HG03571 (cell line): Measurements from ENCODE around the gene EIPR1.

Experiments
- ATAC-seq: cut with Tn5 transposase; IDR thresholded peaks from one replicate; pipeline ENCODE4 v1.9.1; 2021; ENCODE audit not compliant: unreplicated experiment

EIPR1 gene

DNA sequence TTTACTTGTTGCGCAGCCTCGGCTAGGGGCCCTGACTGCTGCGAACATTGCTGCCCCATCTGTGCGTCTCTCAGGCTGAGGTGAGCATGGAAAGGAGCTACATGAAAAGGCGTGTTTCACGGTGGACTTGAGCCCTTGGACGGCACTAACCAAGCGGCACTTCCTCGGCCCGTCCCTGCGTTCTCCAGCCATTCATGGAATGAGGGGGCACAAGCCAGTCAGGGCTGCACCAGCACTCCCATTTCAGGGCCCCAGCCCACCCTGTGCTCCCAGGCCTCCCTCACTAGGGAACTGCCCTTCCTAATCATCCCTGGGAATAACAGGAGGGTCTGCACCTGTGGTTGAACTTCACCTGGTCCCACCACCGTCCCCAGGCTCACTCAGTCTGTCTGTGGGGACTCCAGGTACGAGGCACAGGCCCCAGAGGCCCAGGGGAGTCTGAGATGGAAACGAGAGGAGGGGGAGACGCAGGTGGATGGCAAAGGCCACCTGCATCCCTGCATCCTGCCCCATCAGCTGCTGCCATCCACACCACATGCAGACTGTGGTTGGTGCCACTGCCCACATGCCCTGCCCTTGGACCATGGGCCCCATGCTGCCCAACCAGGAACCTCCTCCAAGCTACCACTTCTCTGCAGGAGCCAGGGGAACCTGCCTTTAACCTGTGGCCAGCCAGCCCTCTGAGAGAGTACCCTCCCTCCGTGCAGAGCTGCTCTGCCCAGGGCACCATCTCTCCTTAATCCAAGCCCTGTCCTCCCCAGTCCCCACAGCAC, 99.7 kb downstream of the EIPR1 start:
- ATAC-seq = no peak

DNA sequence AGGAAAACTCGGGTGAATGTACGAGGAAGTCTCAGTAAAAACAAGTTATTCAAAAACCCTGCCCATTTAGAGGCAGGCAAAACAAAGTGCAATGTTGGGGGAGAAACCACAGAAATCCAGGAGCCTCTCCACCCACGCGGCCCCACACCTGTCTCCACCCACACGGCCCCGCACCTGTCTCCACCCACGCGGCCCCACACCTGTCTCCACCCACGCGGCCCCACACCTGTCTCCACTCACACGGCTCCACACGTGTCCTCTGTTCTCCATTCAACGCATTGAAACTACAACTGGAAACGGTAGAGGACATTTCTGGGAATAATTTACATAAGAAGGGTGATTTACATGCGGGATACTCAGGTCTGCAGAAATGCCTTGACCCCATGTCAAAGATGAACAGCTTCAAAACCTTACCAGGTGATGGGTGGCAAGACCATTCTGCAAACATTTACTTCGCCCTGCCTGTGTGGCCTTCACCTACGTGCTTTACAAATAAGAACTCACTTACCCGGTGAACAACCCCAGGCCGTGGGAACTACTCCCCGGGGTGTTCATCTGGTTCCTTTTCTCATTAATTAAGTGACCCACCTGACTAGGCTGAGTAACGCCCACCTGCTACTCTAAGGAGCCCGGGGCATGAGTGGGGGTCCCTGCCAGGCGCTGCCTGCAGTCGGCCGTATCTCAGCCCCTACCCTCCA, 100.4 kb downstream of the EIPR1 start:
- ATAC-seq = no peak

DNA sequence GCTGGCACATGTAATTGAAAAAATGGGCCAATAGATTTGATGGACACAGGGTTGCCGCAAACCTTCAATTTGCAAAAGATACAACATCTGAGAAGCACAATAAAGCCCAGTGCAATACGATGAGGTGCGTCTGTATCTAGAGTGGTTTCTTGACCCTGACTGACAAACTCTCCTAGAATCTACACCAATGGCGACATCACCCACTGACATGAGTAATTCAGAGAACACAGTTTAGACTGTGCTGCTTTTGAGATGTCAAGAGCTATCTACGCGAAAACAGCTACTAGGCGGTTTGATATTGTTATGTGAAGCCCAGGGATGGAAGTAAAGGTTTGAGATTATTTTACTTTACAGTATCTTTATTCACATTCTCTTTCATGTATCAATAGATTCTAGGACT, 104.9 kb downstream of the EIPR1 start:
- ATAC-seq = no peak

DNA sequence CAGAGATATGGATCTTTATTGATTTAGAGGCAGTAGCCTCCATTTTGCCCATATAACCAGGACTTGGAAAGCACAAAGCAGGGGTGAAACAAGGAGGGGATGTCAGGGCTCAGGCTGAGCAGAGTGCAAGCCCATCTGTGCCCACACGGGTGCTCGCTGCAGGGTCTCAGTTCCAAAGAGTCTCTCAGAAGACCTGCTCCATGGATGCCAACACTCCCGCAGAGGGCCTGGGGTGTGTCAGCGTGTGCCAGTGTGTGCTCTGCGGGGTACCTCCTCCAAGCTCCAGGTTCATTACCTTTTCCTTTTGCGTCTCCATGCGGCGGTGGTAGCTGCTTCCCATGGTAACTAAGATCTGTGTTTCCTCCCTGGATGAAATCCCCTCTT, 107.5 kb downstream of the EIPR1 start:
- no peak for ATAC-seq

DNA sequence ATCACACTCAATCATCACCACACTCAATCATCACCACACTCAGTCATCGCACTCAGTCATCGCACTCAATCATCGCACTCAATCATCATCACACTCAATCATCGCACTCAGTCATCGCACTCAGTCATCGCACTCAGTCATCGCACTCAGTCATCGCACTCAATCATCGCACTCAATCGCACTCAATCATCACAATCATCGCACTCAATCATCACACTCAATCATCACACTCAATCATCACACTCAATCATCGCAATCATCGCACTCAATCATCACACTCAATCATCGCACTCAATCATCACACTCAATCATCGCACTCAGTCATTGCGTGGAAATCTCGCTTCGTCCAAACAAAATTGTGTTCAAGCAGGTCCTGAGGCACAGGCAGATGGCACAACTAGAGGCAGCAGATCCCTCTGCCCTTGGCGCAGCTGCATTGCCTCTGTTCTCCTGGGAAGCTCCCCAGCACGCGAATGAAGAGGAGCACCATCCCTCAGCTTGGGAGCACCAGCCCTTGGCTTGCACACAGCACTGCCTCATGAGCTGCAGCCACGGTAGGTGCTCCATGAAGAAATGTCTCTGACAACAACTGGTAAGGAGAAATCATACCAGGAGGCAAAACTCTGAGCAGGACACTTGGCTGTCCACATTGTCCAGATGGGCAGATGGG, 108.1 kb downstream of the EIPR1 start:
- ATAC-seq = no peak

DNA sequence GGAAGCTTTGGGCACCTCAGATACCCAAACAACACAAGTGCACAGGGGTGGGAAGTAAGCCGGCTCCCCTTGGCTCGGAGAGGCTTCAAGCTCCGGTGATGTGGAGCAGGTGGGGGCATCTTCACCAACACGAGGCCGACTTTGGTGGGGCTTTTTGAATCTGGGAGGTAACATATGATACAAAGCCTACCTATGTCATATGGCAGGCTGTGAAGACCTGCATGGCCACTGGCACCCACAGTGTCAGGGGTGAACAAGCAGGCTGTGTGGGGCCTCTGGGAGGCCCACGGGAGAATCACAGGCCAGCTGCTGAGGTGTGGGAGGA, 109.0 kb downstream of the EIPR1 start:
- ATAC-seq = no peak

DNA sequence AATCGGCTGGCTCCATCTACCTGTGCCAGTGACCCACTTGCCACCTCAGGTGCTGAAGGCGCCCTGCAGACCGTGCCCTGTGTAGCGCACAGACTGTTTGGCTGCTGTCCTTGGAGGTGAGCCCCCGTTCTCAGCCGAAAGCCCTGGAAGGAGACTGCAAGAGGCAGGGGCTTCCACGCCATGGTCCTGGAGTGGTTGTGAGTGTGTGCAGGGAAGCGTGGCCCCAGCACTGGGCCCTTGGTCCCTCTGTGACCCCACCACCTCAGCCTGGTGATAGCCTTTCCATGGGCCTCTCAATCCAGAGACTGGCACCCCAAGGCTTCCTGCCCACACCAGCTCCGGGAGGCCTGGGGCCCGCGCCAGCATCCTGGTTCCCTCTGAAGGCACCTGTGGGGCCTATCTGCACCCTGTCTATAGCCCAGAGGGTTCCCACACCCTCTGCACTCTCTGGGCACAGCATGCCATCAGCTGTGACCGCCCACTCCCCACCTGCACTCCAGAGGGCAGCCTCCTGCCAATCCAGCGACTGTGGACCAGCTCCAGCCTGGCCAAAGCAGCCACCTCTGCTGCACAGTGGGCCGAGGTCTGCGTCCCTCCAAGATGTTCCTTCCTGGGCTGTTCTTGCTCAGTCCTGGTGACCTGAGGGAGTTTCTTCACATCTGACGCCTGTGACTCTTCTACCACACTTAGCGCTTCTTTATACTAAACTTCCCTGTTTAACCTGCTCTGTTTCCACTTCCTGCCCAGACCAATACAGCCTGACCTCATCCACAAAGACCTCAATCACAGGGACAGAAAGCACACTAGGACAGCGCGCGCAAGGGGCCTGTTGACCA, 109.5 kb downstream of the EIPR1 start:
- ATAC-seq = no peak

DNA sequence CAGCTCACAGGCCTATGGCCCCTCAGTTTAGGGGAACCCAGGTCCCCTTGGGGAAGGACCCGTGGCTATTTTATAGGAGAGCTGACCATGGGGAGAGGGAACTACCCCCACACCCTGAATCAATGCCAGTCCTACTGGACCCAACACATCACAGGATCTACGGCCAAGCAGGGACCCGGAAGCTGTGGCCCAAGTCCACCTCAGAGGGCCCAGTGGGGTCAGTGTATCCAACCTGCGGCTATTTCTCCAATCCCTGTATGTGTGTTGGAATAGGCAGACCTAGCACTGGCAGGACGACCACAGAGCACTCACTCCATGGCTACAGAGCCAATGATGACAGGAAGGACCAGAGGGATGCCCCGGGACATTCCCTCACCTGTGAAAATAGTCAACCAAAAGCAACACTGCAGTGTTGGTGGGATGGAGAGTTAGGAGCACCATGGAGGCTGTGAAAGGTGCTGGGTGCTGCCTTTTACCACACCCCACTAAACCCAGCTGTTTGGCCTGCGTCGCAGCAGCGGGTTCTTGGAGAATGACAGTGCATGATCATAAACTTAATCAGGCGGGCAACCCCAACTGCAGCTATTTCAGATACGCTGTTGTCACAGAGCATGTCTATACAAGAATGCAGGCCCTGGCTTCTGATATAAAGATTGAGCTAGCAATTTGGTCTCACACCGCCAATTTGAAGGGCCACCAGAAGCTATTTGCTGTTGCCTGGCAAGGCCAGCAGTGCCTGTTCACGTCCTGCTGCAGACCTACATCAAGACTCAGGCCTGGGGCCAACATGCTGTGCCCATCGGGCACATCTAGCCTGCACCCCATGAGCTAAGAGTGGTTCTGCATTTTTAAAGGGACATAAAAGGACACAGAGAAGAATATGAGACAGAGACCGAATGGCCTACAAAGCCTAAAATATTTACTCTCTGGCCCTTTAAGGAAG, 110.4 kb downstream of the EIPR1 start:
- ATAC-seq = no peak

DNA sequence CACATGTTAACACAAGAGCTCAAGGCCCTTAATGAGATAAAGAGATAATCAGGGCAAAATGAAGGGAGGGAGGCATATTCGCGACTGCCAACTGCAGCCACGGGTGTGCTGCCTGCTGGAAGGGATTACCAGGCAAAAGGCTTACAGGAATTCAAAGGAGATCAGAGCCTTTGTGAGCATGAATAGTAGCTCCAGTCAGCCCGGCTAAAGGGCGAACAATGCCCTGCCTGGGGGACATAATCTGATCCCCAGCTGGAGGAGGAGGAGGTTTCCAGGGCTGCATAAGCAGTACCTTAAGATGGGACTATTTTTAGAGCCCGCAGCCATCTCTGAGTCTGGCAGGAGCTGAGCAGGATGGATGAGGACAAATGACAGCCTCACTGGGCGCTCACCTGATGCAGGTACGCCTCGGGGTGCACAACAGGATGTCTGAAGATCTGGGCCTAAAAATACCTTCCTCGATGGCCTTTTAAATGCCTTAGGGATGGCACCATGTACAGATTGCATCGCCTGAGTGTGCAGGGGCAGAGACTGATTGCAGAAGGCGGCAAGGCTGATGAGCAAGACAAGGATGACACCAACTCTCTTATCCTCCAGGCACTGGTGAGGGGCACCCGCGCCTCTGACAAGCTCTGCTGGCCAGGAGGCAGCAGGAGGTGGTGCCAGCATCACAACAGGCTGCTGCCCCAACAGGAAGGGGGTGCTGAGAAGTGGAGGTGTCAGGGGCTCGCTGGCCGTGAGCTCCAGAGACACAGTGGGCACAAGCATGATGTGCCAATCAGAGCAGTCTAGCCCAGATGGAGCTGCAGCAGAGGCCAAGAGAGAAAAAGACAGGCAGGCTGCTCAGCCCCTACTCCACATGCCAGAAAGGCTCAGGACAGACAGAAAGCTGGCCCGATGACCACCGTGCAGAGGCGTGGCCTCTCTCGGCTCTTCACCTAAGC, 111.4 kb downstream of the EIPR1 start:
- no peak for ATAC-seq

DNA sequence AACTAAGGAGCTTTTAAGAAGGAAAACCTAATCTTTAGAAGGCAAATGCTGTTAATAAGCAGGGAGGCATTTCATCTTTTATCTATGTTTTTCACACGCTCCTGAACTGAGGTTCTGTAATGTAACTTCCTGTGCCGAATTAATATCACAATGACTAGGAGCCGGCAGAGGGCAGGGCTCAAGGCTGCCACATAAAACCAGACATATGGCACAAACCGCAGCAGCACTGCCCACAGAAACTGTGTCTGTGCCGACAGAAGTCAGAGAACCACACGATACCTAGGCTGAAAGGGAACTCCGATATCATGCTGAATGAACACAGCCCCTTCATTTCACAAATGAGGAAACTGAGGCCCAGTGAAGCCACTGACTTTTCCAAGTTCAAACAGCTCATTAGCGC, 112.1 kb downstream of the EIPR1 start:
- ATAC-seq = no peak

DNA sequence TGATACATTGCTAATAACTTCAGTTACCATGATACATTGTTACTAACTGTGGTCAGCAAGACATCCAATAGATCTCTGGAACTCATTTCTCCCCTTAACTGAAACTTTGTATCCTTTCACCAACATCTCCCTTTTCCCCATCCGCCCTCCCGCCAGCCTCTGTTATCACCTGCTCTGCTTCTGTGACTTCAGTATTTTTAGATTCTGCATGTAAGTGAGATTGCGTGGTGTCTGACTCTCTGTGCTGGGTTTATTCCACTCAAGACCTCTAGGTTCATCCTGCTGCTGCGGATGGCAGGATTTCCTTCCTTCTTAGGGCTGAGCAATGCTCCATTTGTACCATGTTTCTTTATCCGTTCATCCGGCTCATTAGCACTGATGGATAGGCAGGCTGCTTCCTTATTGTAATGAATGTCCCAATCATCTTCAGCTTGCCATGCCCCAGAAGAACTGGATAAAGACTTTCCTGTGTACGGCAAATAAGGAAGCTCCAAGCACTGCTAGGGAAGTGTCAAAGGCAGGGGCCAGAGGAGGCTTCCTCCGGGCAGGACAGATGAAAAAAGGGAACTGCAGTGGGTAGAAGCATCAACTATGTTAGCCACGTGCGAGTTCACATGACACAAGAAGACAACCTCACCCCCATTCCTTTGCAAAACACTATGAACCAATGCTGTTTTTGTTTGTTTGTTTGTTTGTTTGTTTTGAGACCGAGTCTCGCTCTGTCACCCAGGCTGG, 113.4 kb downstream of the EIPR1 start:
- ATAC-seq = no peak

DNA sequence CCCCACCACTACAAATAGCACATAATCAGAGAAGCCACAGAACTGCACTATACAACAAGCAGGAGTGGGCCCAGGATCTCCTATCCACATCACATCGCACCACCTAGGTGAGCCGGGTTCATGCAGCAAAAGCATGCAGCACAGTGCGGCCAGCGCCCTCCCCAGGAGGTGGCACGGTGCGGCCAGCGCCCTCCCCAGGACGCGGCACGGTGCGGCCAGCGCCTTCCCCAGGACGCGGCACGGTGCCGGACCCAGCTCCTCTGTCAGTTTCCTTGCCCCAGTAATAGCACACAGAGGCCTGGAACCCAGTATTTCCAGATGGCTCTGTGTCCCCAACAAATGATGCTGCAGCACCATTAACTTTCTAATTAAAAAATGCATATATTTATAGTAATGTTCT, 114.1 kb downstream of the EIPR1 start:
- ATAC-seq = no peak

DNA sequence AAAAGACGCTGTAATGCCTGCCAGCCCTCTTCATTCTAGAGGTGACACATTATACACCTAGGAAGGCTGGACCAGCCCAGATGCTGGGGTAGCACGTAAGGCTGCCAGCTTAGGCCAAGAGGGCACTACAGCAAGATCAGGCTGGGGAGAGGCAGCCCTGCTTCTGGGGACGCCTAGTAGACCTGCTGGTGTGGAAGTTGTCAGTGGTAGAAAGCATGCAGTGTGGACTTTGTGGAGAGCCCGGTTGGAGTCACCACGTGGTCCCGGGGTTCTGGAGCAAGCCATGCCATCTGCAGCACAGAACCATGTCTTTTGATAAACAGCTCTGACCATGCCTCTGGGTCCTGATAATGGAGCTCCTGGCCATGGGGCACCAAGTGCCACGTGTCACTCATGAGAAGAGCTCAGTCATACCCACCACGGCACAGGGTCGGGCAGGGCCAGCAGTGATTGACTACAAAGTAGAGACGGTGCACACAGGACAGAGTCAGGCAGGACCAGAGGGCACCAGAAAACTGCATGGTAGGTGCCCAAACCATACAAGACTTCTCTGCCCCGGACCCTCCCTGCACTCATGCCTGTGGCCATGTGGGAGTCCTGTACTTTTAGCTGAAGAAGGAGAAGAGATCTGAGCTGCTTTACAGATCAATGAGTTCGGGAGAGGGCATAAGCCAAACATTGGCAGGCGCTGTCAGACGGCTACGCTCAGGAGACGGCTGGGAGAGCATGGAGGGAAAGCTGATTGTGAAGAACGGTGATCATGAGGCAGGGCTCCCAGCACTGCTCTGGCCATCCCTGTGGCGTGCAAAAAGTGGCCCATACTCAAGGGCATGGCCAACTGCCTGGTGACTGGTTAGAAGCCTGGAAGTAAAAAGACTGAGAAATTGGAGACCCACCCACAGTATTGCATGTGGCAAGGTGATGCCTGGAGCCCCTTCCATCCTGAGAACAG, 114.9 kb downstream of the EIPR1 start:
- ATAC-seq = no peak

DNA sequence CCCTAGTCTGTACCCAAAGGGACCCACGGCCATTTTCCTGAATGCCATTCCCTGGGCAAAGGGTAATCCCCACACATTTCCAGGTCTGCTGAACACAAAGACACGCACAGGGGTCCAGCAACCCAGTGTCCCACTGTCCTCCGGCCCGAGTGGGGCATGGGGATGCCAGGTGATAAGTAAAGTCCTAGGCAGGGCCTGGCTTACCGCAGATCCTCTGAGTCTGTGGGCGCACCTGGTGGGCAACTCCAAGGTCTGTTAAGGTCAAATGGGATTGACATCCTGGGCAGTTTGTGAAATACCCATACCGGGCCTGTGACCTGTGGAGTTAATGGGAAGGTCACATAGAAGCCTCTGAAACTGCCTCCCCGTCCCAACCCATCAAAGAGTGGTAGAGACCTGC, 116.1 kb downstream of the EIPR1 start:
- ATAC-seq = no peak

DNA sequence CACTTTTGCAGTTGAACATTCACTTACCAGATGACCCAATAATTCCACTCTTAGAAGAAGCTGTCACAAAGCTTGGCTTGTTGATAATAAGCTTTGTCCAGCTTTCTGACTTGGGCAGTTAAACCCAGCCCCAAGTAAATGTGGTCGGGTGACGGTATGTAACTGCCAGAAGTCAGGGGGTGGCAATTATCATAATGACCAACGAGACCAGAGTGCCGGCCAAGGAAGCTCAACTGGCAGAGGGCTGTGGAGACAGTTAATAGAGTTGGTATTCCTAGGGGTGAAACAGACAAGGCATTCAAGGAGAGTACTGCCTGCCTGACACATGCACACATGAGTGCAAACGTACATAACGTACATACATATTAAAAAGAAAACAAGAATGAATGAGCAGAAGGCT, 116.7 kb downstream of the EIPR1 start:
- no peak for ATAC-seq

DNA sequence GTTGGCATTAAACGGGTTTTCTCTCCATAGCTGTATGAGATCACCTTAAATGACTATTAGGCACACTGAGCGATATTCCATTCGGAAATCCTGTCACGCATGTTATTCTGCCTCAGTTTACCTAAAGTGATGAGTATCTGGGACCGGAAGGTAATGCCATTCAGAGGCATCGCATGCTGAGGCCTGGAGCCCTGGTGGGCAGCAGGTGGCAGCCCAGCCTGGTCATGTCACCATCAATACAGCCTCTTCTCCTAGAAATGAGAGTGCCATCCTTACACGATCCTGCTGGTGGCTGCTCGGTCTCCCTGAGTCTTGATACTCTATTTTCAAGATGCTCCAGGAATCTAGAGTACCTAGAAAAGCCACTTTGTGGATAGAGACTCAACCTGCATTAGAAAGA, 119.8 kb downstream of the EIPR1 start:
- ATAC-seq = no peak

DNA sequence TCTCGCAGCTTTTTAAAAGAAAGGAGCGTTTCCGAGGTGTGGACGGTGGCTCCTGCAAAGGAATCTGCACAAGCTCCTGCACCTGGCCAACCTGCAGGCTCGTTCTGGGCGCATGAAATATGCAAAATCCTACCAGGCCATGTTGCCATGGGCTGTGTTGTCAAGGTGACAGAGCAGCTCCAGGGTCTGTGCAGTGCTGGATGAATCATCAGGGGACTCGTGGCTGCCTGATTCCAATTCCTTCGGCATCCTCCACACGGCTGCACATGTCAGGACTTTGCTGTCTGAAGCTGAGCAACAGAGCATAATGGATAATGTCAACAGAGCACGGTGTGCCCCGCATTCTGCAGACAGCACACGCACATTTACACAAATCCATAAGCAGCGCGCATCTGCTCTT, 120.5 kb downstream of the EIPR1 start:
- no peak for ATAC-seq

DNA sequence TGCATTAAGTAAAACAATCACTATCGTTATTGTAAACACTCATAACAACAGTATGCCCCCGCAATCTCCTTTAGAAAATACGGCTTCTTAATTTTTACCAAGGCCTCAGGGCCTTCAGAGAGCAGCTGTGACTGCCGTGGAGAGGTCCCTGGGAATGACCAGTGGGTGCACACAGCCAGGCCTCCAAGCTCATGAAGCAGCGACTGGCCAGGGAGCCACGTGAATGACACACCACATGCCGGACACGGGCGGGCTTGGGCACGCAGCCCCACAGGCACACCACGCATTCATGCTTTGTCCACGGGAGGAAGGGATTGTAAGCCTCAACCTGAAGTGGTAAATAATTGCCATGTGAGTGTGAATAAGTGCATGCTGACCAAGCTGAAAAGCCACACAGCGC, 121.0 kb downstream of the EIPR1 start:
- ATAC-seq = no peak
